ENCODE data around the gene NSUN7. TPM values are rescaled to one million over a fixed set of nuclear protein-coding genes. Genes with fewer than 3 reads are reported as not detected.

Gene NSUN7
- total RNA-seq, 1 experiment from 2014 or later, result 0.90 TPM

GRCh38 chr4:40755616-40756015 lies 5.9 kb downstream of the NSUN7 start:
- no peaks in the 10 kb centered on the region for H3K36me3 ChIP-seq (ENCODE audit: insufficient read depth, low read length, poor library complexity, severe bottlenecking)
- intact Hi-C loops (cut with micrococcal nuclease; ENCODE audit: unreplicated experiment), result no loop called here
- no peak for DNase-seq (ENCODE audit: low spot score)
- H3K27ac ChIP-seq (ENCODE audit: low read depth, low read length, poor library complexity, severe bottlenecking), result no peak overlapping the region
- CTCF ChIA-PET, result no interaction called here
- no TSS peak for BruUV-seq (replicated peaks)
- no peaks in the 10 kb centered on the region for H3K9me3 ChIP-seq (ENCODE audit: low read depth, low read length, poor library complexity, severe bottlenecking)
- POLR2A ChIA-PET (ENCODE audit: low non-redundant PET), result no interaction called here
- no peak overlapping the region for H3K4me3 ChIP-seq (ENCODE audit: low read depth, low read length, poor library complexity, severe bottlenecking)
- no peaks in the 10 kb centered on the region for H3K27me3 ChIP-seq (replicated peaks; ENCODE audit: insufficient read depth, low read depth, low read length, poor library complexity)
- H3K4me1 ChIP-seq (ENCODE audit: insufficient read depth, low read length, poor library complexity, severe bottlenecking), result no peaks in the 10 kb centered on the region
- TF ChIP-seq CTCF (conservative IDR thresholded peaks at IDR 0.05; ENCODE audit: low read depth, low read length) (no peak), EZH2 (IDR thresholded peaks at IDR 0.05; ENCODE audit: borderline replicate concordance, low read depth, low read length, poor library complexity, severe bottlenecking) (no peak)

- TF ChIP-seq CTCF (conservative IDR thresholded peaks at IDR 0.05; ENCODE audit: low read depth, low read length) (no peak), EZH2 (IDR thresholded peaks at IDR 0.05; ENCODE audit: borderline replicate concordance, low read depth, low read length, poor library complexity, severe bottlenecking) (no peak)
- no peak for DNase-seq (ENCODE audit: low spot score)
- intact Hi-C loops (cut with micrococcal nuclease; ENCODE audit: unreplicated experiment), result no loop called here
- H3K27me3 ChIP-seq (replicated peaks; ENCODE audit: insufficient read depth, low read depth, low read length, poor library complexity), result no peaks in the 10 kb centered on the region
- no peaks in the 10 kb centered on the region for H3K9me3 ChIP-seq (ENCODE audit: low read depth, low read length, poor library complexity, severe bottlenecking)
- ChIA-PET CTCF (no interaction called here), POLR2A (ENCODE audit: low non-redundant PET) (no interaction called here)
- no peaks in the 10 kb centered on the region for H3K4me1 ChIP-seq (ENCODE audit: insufficient read depth, low read length, poor library complexity, severe bottlenecking)
- H3K36me3 ChIP-seq (ENCODE audit: insufficient read depth, low read length, poor library complexity, severe bottlenecking), result no peaks in the 10 kb centered on the region
- no peak overlapping the region for H3K4me3 ChIP-seq (ENCODE audit: low read depth, low read length, poor library complexity, severe bottlenecking)
- BruUV-seq (replicated peaks), result no TSS peak
- no peak overlapping the region for H3K27ac ChIP-seq (ENCODE audit: low read depth, low read length, poor library complexity, severe bottlenecking)
Measured at GRCh38 chr4:40763228-40763716, 13.5 kb downstream of the NSUN7 start.

GRCh38 chr4:40769266-40769665 lies 19.5 kb downstream of the NSUN7 start:
- no TSS peak for BruUV-seq (replicated peaks)
- H3K4me3 ChIP-seq (ENCODE audit: low read depth, low read length, poor library complexity, severe bottlenecking), result no peak overlapping the region
- CTCF ChIA-PET, result no interaction called here
- no peaks in the 10 kb centered on the region for H3K9me3 ChIP-seq (ENCODE audit: low read depth, low read length, poor library complexity, severe bottlenecking)
- H3K36me3 ChIP-seq (ENCODE audit: insufficient read depth, low read length, poor library complexity, severe bottlenecking), result no peaks in the 10 kb centered on the region
- no peaks in the 10 kb centered on the region for H3K4me1 ChIP-seq (ENCODE audit: insufficient read depth, low read length, poor library complexity, severe bottlenecking)
- no peak for DNase-seq (ENCODE audit: low spot score)
- no peaks in the 10 kb centered on the region for H3K27me3 ChIP-seq (replicated peaks; ENCODE audit: insufficient read depth, low read depth, low read length, poor library complexity)
- no peak overlapping the region for H3K27ac ChIP-seq (ENCODE audit: low read depth, low read length, poor library complexity, severe bottlenecking)
- POLR2A ChIA-PET (ENCODE audit: low non-redundant PET), result no interaction called here
- no peak for TF ChIP-seq EZH2 (IDR thresholded peaks at IDR 0.05; ENCODE audit: borderline replicate concordance, low read depth, low read length, poor library complexity, severe bottlenecking)
- TF ChIP-seq CTCF (conservative IDR thresholded peaks at IDR 0.05; ENCODE audit: low read depth, low read length), result no peak
- intact Hi-C loops (cut with micrococcal nuclease; ENCODE audit: unreplicated experiment), result no loop called here
